Smooth muscle cell of the brain vasculature (primary cell): ENCODE results near the gene CADPS2.

Experiments used
- DNase-seq: peaks from one replicate; pipeline ENCODE4 v3.0.0-alpha.2; 2012; ENCODE audit warnings: low read depth, low spot score

The CADPS2 gene

DNA sequence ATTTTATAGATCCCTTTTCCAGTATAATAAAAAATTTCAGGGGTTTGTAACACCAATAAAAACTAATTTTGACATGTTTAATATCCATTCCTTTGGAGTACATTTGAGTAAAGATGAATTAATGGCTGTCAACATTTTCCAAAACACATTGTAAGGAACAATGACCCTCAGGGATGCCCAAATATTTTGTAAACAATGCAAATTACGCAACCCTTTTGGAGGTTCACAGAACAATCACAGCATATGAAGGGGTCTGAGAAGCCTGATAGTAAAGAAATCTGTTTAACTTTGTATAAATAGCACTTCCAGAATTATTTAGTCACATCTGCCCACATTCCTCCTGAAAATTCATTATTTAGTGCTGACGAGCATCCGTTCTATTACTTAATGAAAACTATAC, 428.9 kb downstream of the CADPS2 start:
- DNase-seq, result no peak

DNA sequence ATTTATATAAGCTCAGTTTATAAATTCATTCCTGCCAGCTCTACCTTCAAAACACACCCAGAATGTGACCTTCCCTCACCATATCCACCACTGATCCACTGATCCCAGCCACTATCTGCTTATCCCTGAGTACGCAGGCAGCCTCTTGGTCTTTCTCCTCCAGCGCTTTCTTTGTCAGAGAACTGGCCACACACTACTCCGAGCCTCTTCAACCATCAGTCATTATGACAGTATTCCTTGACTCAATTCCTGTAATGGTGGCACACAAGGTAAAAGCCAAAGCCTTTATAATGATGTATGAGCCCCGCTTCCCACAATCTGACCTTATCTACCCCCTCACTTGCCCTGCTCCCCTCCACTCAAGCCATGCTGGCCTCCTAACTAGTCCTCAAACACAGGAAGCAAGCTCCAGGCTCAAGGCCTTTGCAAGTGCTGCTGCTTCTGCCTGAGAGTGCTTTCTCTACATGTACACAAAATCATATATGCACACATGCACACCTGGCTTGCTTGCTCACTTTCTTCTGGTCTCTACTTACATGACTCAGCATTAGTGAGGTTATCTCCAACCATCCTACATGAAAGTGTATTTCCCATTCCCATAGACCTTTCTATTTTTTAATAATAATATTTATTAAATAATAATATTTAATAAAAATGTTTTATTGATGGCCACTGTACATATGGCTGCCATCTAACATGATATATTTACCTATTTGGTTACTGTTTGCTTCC, 431.3 kb downstream of the CADPS2 start:
- DNase-seq, result no peak

DNA sequence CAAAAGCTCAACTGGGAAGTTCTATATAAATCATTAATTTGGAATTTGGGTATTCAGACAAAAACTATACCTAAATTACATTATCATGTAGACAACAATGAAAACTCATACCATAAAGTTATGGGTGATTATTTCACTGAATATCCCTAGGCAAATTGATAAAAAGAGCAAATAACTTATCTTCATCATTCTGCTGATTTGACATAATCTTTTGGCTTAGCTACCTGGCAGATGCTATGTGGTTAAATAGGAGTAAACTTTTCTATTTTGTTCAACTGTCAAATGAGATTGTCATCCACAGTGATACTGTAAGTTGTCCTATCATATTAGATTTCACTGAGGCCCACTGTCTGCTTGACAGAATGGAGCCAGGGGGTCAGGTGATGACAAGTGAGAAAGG, 432.8 kb downstream of the CADPS2 start:
- no peak for DNase-seq

DNA sequence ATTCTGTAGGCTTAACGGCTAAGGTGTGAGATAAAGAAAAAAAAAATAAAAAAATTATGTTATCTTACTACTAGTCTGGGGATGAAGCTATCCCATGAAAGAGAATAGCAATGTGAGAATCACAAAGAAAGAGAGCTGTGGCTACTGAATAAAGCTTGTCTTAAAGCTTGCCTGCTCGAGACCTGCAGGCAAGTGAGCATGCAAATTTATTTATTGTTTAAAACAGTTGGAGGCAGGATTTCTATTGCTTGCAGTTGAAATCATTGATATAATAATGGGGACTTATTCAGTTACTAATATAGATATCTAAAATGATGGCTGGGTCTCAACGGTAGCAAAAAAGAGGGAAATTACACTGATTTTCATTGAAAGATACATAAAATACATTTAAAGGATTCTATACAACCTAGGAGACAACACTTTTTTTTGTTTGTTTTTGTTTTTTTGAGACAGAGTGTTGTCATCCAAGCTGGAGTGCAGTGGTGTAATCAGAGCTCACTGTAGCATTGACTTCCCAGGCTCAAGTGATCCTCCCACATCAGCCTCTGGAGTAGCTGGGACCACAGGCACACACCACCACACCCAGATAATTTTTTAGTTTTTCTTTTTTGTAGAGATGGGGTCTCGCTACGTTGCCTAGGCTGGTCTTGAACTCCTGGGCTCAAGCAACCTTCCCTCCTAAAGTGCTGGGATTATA, 437.2 kb downstream of the CADPS2 start:
- no peak for DNase-seq

DNA sequence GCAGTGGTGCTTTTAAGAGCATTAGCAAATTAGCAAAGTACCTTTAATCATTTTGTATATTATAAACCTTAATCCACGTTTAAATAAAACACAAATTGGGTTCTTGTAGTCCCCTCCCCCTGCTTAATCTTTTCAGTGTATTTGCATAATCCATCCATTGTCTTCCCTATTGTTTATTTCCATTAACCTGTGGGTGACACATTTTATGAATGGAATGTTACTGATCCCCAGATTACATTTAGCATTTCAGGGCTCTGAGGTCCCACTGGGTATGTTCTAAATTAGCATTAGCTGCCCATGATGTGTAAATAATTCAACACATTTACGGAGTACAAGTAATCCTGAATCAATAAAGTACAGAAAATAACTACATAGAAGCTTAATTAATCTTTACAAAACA, 443.3 kb downstream of the CADPS2 start:
- DNase-seq, result no peak

DNA sequence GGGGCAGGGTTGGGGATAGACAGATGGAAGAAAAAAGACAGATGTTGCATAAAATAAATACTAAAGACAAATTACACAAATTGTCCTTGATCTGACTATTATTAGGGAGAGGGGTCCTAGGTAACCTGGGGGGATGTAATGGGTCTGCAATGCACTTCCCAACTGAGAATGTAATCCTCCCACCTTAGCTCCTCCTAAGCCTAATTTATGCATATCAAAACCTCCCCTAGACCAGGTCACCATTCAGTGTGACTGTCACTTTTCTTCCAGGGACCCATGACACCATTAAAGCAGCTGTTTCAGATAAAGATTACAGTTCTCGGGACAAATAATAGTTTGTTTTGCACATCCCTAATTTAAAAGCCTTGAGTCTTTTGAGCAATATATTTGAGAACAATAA, 447.8 kb downstream of the CADPS2 start:
- DNase-seq, result no peak

DNA sequence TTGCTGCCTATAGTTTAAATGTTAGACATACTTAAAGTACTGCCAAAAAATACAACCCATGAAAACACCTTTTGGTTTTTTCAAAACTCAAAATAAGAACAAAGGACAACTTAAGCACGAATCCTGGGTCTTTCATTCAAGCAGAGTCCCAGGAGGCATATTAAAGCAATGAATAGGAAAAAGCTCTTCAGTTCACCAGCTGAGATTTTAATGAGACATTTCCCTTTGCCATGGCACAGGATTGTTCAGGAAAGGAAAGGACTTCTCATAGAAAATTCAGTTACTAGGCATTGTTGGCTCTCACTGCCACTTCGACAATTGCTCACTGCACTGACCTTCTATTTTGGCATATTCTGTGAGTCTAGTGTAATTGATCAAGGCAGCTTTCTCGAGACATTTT, 448.3 kb downstream of the CADPS2 start:
- DNase-seq, result no peak

DNA sequence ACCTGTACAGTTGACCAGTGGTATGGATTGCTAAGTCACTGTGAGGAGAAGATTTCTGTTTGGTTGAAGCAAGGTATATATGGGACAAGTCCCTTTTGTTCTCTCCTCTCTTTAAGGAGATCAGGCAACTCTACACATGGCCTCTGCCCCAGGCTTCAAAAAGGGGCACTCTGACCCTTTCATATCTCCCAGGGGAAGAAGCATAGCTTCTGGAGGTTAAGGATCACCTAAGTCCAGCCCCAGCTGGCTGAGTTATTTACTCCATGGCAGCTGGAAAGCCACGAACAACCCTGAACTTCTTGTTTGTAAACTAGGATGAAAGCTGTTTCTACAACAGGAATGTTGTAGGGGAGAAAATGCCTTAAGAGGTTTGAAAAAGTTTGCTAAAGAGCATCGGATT, 452.5 kb downstream of the CADPS2 start:
- no peak for DNase-seq

DNA sequence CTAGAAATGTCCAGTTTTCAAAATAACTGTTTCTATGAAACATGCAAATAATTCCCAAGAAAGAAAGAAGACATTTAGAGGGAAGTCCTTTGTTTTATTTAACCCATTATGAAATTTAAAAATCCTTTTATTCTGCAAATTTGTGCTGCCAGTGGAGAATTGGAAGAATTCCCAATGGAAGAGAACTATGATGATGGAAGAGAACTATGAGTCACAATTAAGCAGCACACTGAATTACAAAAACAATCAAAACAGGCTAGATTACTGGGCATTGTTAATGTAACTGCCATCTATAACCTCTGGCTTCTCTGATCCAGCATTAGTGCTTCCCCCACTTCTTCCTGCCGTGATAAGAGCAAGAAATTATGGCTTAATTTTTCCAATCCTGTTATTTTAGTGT, 455.6 kb downstream of the CADPS2 start:
- DNase-seq, result no peak

DNA sequence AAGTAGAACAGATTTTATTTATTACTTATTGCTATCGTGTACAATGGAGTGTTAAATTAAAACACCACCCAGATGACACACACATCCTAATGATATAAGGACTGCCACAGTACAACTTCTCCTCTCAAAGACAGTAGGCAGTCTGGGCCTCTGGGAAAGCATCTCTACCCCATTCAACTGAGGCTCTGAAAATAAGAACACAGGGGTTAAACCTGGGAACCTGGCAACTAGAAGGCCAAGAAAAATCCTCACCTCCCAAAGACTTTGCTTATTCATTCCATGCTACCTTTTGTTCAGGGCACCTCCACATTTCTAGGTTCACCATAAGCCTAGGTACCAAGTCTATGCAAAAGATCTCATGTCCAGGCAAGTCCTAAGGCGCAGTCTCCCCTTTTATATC, 456.3 kb downstream of the CADPS2 start:
- DNase-seq, result no peak

DNA sequence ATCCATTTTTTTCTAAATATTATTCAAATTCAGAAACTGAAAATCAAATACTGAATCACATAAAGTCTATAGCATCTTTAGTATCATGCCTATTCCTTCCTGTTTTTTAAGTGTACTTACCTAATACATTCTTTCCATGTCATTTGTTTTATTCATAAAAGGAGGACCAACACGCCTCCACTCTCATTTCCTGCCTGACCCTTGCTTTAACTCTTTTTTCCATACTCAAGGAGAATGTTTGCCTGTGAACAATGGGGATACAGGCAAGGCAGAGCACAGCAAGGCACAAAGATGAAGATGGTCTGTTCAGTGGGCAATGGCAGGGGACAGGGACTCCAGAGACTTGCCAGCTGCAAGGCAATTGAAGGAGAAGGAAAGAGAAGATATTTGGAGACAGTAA, 460.5 kb downstream of the CADPS2 start:
- no peak for DNase-seq

DNA sequence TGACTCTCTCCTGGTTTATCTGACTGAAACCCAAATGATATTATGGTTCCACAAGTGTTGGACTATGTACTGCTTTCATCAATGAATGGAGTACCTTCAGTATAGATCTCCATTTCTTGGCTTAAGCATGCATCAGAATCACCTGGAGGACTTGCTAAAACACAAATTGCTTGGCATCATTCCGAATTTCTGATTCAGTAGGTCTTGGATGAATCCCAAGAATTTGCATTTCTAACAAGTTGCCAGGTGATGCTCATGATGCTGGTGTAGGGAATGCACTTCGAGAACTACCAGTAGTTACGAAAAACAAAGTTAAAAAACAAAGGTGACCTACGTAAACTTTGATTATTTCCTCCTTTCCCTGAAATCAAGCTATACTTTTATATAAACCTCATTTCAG, 462.7 kb downstream of the CADPS2 start:
- DNase-seq, result no peak

DNA sequence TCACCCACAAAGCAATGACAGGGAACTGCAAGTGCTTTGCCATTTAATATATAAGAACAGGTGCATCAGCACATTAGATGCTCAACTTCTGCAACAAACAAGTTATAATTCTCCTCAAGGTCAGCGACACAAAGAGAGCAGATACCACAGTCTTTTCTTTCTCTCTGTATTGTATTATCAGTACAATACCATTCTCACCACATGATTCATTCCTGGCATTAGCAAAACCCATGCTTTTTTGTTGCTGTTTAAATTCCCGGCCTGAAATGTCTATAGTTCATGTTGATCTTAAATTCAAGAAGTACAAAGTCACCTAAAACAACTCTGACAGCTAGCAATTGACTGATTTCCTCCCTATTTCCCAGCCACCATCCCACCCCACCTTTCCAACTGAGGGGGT, 469.9 kb downstream of the CADPS2 start:
- DNase-seq, result no peak

DNA sequence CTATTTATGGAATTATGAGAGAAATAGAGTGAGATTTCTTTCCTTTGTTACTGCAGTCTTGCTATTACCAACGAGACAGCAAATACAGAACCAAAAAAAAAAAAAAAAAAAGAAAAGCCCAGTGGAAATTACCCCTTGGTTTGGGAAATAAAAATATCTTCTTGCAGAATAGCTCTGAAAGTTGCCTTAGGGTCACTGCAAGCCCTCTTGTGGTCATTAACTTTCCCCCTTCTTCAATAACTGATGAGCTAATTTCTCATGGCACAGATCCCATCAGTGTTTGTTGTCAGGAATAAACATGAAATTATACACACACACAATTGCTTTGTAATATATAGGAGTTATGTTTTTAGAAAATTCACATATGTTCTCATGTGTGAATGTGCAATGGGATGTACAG, 470.8 kb downstream of the CADPS2 start:
- no peak for DNase-seq

DNA sequence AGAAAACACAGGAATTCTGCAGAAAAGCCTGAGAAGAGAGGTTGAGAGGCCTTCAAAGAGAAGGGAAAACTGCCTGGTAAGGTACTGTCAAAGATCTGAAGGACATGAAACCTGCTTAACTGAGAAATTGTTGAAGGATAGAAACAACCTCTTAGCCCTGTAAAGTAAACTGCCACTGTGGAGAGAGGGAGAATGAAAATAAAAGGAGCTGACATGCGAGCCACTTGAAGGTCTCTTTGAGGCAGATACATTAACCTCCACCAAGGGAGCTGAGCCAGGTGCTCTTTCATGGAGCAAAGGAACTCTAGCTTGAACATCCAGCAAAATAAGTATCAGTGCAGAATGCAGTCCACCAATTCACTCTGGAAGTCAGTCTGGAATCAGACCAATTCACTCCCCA, 472.9 kb downstream of the CADPS2 start:
- DNase-seq, result no peak

DNA sequence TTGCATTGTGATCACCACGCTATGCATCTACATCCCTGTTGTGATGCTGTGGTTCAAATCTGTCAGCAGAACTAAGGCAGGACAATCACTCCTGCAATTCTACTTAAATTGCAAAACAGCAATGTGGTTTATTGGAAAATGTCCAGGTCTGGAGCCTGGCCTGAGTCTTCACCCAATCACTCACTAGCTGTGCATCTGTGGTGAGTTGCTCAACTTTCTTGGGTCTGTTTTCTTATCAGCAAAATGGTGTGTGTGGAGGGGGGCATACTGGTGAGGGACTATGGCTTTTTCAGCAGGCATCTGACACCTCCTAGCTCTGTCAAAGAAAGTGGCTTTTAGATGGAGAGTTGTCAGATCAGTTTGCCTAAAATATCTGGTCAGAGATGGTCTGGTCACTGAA, 473.4 kb downstream of the CADPS2 start:
- DNase-seq, result no peak

DNA sequence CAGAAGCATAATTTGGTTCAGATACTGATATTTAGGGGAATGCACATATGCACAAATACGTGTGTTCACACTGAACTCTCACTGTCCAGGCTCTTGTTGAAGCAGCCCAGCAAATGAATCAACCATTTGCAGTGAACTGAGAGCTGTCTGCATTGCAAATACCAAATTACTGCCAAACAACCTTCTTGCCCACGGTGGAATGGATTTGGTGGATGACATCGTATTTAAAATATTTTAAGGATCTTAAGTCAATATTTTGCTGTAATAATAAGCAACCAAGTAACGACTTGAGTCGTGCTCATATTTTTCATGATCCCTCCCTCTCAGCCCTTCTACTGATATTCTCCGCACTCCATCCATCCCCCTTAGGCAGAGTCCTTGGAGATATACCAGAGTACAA, 473.8 kb downstream of the CADPS2 start:
- DNase-seq, result no peak

DNA sequence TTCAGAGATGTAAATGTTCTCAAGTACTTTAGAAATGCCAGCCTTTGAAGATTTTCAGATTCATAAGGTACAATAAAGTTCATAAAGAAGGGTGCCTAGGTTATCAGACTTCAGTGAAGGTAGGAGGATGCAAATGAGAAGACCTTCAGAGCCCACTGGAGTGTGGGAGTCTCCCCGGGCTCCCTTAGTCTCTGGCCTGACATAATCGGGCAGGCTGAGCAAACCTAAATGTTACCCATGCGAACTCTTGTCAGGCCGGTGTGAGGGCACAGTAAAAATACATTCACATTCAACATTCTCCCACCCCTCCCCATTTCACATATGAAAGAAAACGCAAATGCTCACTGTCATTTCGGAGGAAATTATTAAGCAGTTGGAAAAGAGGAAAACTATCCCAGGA, 479.1 kb downstream of the CADPS2 start:
- no peak for DNase-seq

DNA sequence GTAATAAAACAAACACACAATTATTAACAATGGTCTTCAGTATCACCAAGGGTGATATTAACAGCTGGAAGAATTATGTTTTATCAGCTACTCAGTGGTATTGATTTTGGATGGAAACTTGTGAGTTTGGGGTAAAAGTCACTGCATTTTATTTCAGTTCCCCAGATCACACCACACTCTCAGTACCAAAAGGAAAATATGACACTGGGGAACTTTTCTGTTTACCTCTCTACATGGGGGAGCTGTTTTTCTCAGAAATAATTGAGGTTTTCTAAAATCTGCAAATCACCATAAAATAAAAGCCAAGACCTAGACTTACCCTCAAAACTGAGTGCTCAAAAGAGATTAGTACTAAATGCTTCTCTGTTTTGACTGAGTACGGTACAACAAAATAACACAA, 483.1 kb downstream of the CADPS2 start:
- DNase-seq, result no peak

DNA sequence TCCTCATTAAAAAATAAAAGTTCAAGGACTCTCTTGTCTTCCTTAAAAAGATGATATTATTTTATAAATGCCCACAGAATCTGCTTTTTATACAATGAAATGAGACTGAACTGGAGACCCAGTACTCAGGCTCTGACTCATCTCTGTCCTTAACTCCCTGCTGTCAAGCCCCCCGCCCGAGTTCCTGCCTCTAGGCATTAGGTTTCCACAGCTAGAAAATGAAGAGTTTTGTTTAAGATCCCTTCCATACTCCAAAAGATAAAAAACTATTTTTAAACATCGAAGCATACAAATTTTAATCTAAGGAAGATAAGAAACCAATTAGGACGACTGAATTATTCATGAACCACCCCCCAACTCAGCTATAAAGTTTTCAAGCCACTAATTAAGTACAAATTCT, 484.0 kb downstream of the CADPS2 start:
- no peak for DNase-seq

DNA sequence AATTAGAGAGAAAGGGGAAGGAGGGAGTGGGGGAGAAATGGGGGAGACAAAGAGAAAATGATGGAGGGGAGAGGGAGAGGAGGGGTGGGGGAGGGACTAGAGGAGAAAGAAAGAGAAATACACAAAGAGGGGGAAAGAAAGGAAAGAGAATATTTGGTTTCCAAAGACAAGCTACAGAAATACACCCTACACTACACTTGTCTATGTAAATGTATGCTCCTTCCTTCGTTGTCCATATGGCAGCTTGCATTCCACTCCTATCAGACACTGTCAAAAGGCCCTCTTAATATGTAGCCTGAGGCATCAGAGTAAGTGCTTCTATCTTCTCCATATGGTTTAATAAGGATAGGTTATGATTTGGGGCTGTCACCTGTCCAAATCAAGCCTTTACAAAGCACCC, 488.9 kb downstream of the CADPS2 start:
- no peak for DNase-seq

DNA sequence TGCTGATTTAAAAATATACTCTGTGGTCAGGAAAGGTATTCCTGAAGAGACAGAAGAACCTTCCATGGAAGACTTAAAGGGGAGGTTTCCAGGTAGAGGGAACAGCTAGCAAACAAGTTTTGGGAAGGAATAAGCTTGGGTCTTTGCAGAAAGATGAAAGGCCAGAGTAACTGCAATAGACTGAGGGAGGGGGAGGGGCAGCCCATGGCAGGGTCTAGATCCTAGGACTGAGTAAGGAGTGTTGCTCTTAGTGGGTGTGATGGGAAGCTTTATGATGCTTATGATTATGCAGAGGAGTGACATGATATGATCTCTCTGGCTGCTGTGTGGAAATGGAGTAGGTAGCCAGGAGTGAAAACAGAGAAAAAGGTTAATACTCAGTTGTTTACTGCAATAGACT, 491.7 kb downstream of the CADPS2 start:
- DNase-seq, result no peak

DNA sequence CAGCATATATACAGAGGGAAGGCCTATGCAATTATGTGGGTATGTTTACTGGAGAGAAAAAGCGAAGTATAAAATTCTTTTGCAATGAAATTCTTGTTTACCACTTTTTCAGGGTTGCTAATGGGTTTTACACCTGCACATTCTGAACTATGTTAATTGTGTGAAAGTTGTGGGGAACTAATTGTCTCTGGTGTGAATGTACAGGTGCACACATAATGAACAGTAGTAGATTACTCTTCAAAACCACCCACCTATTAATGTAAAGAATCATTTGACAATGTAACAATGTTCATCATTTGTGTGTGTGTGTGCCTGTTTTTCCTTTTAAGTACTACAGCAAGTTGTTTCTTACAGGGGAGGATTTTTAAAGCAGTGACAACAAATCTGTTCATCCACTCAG, 501.7 kb downstream of the CADPS2 start:
- DNase-seq, result no peak

DNA sequence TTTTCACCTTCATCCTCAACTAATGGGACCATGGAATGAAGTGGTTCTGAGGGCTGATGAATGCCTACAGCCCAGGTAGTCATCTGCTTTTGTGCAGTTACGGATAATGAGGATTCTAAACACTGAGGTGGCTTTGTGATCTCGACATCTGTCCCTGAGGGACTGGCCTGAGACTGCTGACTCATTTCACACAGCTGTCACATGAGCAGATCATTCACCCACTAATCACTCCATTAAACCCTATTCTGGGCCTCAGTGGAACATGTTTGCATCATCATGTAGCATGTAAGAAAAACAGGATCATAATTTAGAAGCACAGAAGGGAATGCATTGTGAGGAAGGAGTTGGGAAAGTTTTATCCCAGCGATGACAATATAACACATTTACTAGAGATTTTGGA, 502.3 kb downstream of the CADPS2 start:
- DNase-seq, result no peak
